Neural cell (in vitro differentiated cells): ENCODE measurements around the gene MAGED2. TPM values are rescaled to one million over a fixed set of nuclear protein-coding genes. Genes with fewer than 3 reads are reported as not detected.

Experiments
- H2AFZ ChIP-seq: fragments of 200-600, 300-800 bp; sonication (generic), shearing (Covaris generic); 2 replicates; pipeline ENCODE4 v1.6.0; 2014; ENCODE audit warnings: low read depth, mild to moderate bottlenecking, antibody characterized with exemption, low read length, moderate library complexity
- H3F3A ChIP-seq: fragments of 200-600 bp; shearing (Covaris generic); 2 replicates; pipeline ENCODE4 v1.6.1; 2016; ENCODE audit warnings: mild to moderate bottlenecking, moderate library complexity, mixed read lengths, antibody characterized with exemption, low read length; ENCODE audit not compliant: insufficient read depth, poor library complexity, severe bottlenecking
- H3K27ac ChIP-seq: fragments of 200-600, 300-800 bp; sonication (generic), shearing (Covaris generic); 2 replicates; pipeline ENCODE4 v1.5.1; 2014; ENCODE audit warnings: mild to moderate bottlenecking, low read length, moderate library complexity
- H3K27me3 ChIP-seq: fragments of 300-800, 200-600 bp; sonication (generic), shearing (Covaris generic); 2 replicates; pipeline ENCODE4 v1.6.0; 2014; ENCODE audit warnings: mild to moderate bottlenecking, low read depth, low read length, moderate library complexity; ENCODE audit not compliant: insufficient read depth
- H3K36me3 ChIP-seq: fragments of 300-800, 200-600 bp; sonication (generic), shearing (Covaris generic); 2 replicates; pipeline ENCODE4 v1.5.1; 2014; ENCODE audit warnings: mild to moderate bottlenecking, antibody characterized with exemption, low read length, moderate library complexity; ENCODE audit not compliant: insufficient read depth
- H3K4me2 ChIP-seq: fragments of 300-800, 200-600 bp; sonication (generic), shearing (Covaris generic); 2 replicates; pipeline ENCODE4 v1.6.0; 2014; ENCODE audit warnings: mild to moderate bottlenecking, low read length
- H3K4me3 ChIP-seq: fragments of 300-800, 200-600 bp; sonication (generic), shearing (Covaris generic); 2 replicates; pipeline ENCODE4 v1.5.1; 2014; ENCODE audit warnings: mild to moderate bottlenecking, low read length, moderate library complexity
- H3K79me2 ChIP-seq: fragments of 200-600 bp; shearing (Covaris generic); replicated peaks from 2 replicates; pipeline ENCODE4 v1.6.0; 2014; ENCODE audit warnings: mild to moderate bottlenecking, low read length, moderate library complexity; ENCODE audit not compliant: insufficient read depth
- H3K9ac ChIP-seq: fragments of 300-800, 200-600 bp; sonication (generic), shearing (Covaris generic); 2 replicates; pipeline ENCODE4 v1.6.1; 2016; ENCODE audit warnings: mild to moderate bottlenecking, low read length, mixed read lengths
- H3K9me2 ChIP-seq: fragments of 200-600 bp; shearing (Covaris generic); 2 replicates; pipeline ENCODE4 v1.6.1; 2016; ENCODE audit warnings: mild to moderate bottlenecking, low read length, mixed read lengths; ENCODE audit not compliant: insufficient read depth
- H3K9me3 ChIP-seq: fragments of 200-600, 300-800 bp; sonication (generic), shearing (Covaris generic); 2 replicates; pipeline ENCODE4 v1.6.1; 2016; ENCODE audit warnings: mild to moderate bottlenecking, mixed run types, low read length, moderate library complexity, mixed read lengths
- H4K20me1 ChIP-seq: fragments of 200-600 bp; shearing (Covaris generic); 2 replicates; pipeline ENCODE4 v1.6.1; 2016; ENCODE audit warnings: mild to moderate bottlenecking, mixed run types; ENCODE audit not compliant: insufficient read depth
- EP300 ChIP-seq: fragments of 450-650 bp; conservative IDR thresholded peaks from 2 replicates; pipeline ENCODE4 v1.6.1; 2014; ENCODE audit warnings: antibody characterized with exemption, mild to moderate bottlenecking, moderate library complexity; ENCODE audit not compliant: poor library complexity, severe bottlenecking
- EZH2 ChIP-seq: fragments of 200-600, 300-800 bp; shearing (Covaris generic), sonication (generic); IDR thresholded peaks from 2 replicates; pipeline ENCODE4 v1.6.1; 2014; ENCODE audit warnings: antibody characterized with exemption, low read length, borderline replicate concordance, mild to moderate bottlenecking; ENCODE audit not compliant: insufficient read depth, poor library complexity, severe bottlenecking
- MXI1 ChIP-seq: fragments of 450-650 bp; conservative IDR thresholded peaks from 2 replicates; pipeline ENCODE4 v1.6.1; 2014; ENCODE audit warnings: antibody characterized with exemption, mild to moderate bottlenecking; ENCODE audit not compliant: poor library complexity, severe bottlenecking
- POLR2AphosphoS5 ChIP-seq: IDR thresholded peaks from 2 replicates; pipeline ENCODE4 v1.6.1; 2012
- RAD21 ChIP-seq: fragments of 450-650 bp; conservative IDR thresholded peaks from 2 replicates; pipeline ENCODE4 v1.6.1; 2014; ENCODE audit warnings: antibody characterized with exemption, mild to moderate bottlenecking, moderate library complexity
- SMC3 ChIP-seq: fragments of 450-650 bp; conservative IDR thresholded peaks from 2 replicates; pipeline ENCODE4 v1.6.1; 2014; ENCODE audit warnings: antibody characterized with exemption, mild to moderate bottlenecking, moderate library complexity; ENCODE audit not compliant: poor library complexity
- TAF1 ChIP-seq: IDR thresholded peaks from 2 replicates; pipeline ENCODE4 v1.6.1; 2012; ENCODE audit warnings: low read depth
- polyA plus RNA-seq: library from polyadenylated mRNA; depleted of rRNA; stranded (reverse); fragments of >200 nt; gene quantifications from 2 replicates; pipeline ENCODE4 v1.2.3, GENCODE V29; 2014
- TF ChIP-seq, protein P1 (sequence below): fragments of 450-650 bp; IDR thresholded peaks from 2 replicates; pipeline ENCODE4 v1.5.1; 2014; ENCODE audit warnings: antibody characterized with exemption, mild to moderate bottlenecking, moderate library complexity; ENCODE audit not compliant: poor library complexity, severe bottlenecking
- TF ChIP-seq, protein P2 (sequence below): IDR thresholded peaks from 2 replicates; pipeline ENCODE4 v1.6.1; 2012; ENCODE audit warnings: borderline replicate concordance

The MAGED2 gene
- polyA plus RNA-seq, 1 donor from 2014 or later, result 982 TPM

DNA sequence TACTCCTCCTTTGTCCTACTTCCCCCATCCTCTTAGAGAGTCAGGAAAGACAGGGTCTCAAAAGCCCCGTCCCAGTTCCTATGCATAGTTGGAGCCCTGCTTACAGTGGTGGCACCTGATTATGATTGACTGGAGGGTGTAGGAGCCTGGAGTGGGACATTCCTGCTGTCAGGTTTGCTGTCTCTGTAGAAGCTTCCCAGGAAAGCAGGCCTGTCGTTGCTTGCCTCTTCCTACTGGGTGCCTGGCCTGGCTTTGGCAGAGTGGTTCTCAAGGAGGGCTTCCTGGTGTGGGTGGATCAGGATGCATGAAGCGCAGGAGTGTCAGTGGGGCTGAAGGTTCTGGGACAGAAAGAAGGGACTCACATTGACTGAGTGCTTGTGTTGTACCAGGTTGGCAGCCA, 4.8 kb downstream of the MAGED2 start:
- Histone ChIP-seq H4K20me1 (no peaks in the 10 kb centered on the region), H3K27me3 (no peaks in the 10 kb centered on the region), H2AFZ (no peak overlapping the region), H3K4me3 (no peak overlapping the region), H3K9me2 (no peaks in the 10 kb centered on the region), H3F3A (no peaks in the 10 kb centered on the region), H3K9ac (no peak overlapping the region), H3K4me2 (no peak overlapping the region), H3K79me2 (peaks cover 17% of the 10 kb centered on the region), H3K27ac (no peak overlapping the region), H3K9me3 (no peaks in the 10 kb centered on the region), H3K36me3 (no peaks in the 10 kb centered on the region)
- TF ChIP-seq, protein P1, sequence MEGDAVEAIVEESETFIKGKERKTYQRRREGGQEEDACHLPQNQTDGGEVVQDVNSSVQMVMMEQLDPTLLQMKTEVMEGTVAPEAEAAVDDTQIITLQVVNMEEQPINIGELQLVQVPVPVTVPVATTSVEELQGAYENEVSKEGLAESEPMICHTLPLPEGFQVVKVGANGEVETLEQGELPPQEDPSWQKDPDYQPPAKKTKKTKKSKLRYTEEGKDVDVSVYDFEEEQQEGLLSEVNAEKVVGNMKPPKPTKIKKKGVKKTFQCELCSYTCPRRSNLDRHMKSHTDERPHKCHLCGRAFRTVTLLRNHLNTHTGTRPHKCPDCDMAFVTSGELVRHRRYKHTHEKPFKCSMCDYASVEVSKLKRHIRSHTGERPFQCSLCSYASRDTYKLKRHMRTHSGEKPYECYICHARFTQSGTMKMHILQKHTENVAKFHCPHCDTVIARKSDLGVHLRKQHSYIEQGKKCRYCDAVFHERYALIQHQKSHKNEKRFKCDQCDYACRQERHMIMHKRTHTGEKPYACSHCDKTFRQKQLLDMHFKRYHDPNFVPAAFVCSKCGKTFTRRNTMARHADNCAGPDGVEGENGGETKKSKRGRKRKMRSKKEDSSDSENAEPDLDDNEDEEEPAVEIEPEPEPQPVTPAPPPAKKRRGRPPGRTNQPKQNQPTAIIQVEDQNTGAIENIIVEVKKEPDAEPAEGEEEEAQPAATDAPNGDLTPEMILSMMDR, result no peak
- TF ChIP-seq SMC3 (no peak), POLR2AphosphoS5 (no peak)
- TF ChIP-seq, protein P2, sequence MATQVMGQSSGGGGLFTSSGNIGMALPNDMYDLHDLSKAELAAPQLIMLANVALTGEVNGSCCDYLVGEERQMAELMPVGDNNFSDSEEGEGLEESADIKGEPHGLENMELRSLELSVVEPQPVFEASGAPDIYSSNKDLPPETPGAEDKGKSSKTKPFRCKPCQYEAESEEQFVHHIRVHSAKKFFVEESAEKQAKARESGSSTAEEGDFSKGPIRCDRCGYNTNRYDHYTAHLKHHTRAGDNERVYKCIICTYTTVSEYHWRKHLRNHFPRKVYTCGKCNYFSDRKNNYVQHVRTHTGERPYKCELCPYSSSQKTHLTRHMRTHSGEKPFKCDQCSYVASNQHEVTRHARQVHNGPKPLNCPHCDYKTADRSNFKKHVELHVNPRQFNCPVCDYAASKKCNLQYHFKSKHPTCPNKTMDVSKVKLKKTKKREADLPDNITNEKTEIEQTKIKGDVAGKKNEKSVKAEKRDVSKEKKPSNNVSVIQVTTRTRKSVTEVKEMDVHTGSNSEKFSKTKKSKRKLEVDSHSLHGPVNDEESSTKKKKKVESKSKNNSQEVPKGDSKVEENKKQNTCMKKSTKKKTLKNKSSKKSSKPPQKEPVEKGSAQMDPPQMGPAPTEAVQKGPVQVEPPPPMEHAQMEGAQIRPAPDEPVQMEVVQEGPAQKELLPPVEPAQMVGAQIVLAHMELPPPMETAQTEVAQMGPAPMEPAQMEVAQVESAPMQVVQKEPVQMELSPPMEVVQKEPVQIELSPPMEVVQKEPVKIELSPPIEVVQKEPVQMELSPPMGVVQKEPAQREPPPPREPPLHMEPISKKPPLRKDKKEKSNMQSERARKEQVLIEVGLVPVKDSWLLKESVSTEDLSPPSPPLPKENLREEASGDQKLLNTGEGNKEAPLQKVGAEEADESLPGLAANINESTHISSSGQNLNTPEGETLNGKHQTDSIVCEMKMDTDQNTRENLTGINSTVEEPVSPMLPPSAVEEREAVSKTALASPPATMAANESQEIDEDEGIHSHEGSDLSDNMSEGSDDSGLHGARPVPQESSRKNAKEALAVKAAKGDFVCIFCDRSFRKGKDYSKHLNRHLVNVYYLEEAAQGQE, result no peak

DNA sequence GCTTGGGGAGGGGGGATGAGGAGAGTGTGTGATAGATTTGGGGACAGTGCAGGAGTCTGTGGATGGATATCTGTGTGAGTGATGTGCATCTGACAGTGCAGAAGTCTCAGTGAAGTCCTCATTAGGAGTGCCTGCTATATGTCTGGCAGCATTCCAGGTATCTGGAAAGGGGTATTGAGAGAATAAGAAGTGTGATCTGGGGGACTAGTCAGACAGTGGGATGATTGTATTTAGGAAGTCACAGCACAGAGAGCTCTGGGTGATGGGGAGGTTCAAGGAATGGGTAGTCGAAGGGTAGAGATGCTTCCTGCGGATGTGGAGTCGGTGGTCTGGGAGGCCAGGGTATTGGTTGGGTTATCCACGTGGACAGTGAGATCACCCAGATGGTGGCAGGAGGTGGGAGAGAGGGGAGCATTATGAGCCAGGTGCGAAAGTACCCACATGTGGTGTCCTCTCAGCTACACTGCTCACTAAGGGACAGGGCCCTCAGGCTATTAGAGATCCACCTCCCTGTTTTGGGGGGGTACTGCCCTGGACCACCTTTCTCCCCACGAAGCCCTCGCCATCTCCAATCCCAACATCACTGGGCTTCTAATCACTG, 9.8 kb downstream of the MAGED2 start:
- no peaks in the 10 kb centered on the region for H3K9me3 ChIP-seq
- no peaks in the 10 kb centered on the region for H4K20me1 ChIP-seq
- H3K36me3 ChIP-seq, result no peaks in the 10 kb centered on the region
- no peaks in the 10 kb centered on the region for H3K79me2 ChIP-seq
- no peak overlapping the region for H3K27ac ChIP-seq
- H3K27me3 ChIP-seq, result no peaks in the 10 kb centered on the region
- TF ChIP-seq RAD21, result no peak
- H3K9ac ChIP-seq, result no peak overlapping the region
- no peak overlapping the region for H3K4me3 ChIP-seq
- H2AFZ ChIP-seq, result no peak overlapping the region
- H3K9me2 ChIP-seq, result no peaks in the 10 kb centered on the region
- H3K4me2 ChIP-seq, result no peak overlapping the region
- no peaks in the 10 kb centered on the region for H3F3A ChIP-seq

DNA sequence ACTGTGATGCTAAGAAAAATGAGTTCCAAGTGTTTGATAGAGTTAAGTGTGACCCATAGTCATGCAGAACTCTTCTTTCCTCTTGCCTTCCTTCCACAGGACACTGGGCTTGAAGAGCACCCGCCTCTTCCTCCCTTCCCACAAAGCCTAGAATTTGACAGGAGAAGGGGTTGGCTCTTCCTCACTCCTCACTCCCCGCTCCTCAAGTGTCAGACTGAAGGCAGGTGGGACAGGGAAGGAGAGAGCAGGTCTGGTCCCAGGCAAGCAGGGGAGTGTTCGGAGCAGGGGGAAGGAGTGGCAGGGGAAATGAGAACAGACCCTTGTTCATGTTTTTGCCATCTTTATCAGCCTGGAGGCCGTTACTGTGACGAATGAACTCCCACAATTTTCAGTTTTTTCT, 10.7 kb downstream of the MAGED2 start:
- Histone ChIP-seq H3K36me3 (no peaks in the 10 kb centered on the region), H3K9me2 (no peaks in the 10 kb centered on the region), H3K79me2 (no peaks in the 10 kb centered on the region), H4K20me1 (no peaks in the 10 kb centered on the region), H2AFZ (no peak overlapping the region), H3K27me3 (no peaks in the 10 kb centered on the region), H3K4me2 (no peak overlapping the region), H3F3A (no peaks in the 10 kb centered on the region), H3K9me3 (no peaks in the 10 kb centered on the region), H3K27ac (no peak overlapping the region), H3K9ac (no peak overlapping the region), H3K4me3 (no peak overlapping the region)
- TF ChIP-seq TAF1 (no peak), POLR2AphosphoS5 (no peak), MXI1 (no peak), EP300 (no peak), SMC3 (no peak), RAD21 (no peak), EZH2 (no peak)
- TF ChIP-seq, protein P2, result no peak
- TF ChIP-seq, protein P1, result no peak
